Left cardiac atrium (tissue), 4 donors: ENCODE data around the gene MRPL20. TPM values are rescaled to one million over a fixed set of nuclear protein-coding genes. Genes with fewer than 3 reads are reported as not detected.
"Not testable (repeated sequence)": the region's sequence is repeated elsewhere in the genome, so short reads cannot be mapped to it uniquely, and the experiment has no call there.

Experiments used
- ATAC-seq, 2 donors: fragments of 200-7000 bp; cut with Tn5 transposase; one replicate each; pipeline ENCODE4 v1.9.1; 2020; ENCODE audit warnings: mild to moderate bottlenecking in 2 of 2, moderate library complexity in 2 of 2
- DNase-seq: peaks from one replicate; pipeline ENCODE4 v3.0.0-alpha.2; 2020
- intact Hi-C, 2 donors: fragments of 100-400 bp; cut with DNase I; formaldehyde crosslinking; loops; one replicate each; pipeline versions ENCODE4 v1.14.1 to v1.15.1; 2022 to 2023
- total RNA-seq, 2 donors: library from RNA; stranded (reverse); fragmentation: NEBNext Ultra II Directional; extraction: Animal tissue kit (Norgen Biotek cat#: 25700); gene quantifications; one replicate each; pipeline ENCODE4 v1.2.1, GENCODE V29; 2021
- donor health status: DM: no; HTN: yes; CAD: no.
- donor health status: DM: no; HTN: yes; CAD: no; lungs with severe emphysema.
- donor health status: DM: yes; HTN: yes; CAD: no.
- donor health status: Dilated cardiomyopathy.

The MRPL20 gene
- total RNA-seq, 2 donors from 2014 or later = 112 to 134 TPM

GRCh38 chr1:1373051-1373814 is 33.9 kb downstream of the MRPL20 start:
- DNase-seq (no peak), ATAC-seq (no peak)
- intact Hi-C loops = no loop called here

- intact Hi-C loops = no loop called here
- DNase-seq (peak; percentile 70), ATAC-seq (peak in 1 of 2 donors; percentile 16)
These were observed 35.1 kb downstream of the MRPL20 start for GRCh38 chr1:1371746-1372711.

- ATAC-seq (no peak), DNase-seq (no peak)
- intact Hi-C loops = no loop called here
These were observed 35.7 kb downstream of the MRPL20 start for GRCh38 chr1:1371364-1371745.

GRCh38 chr1:1370771-1371300 is 36.3 kb downstream of the MRPL20 start:
- DNase-seq (no peak), ATAC-seq (no peak)
- intact Hi-C loops = no loop called here

GRCh38 chr1:1370094-1370493 is 37.0 kb downstream of the MRPL20 start:
- ATAC-seq, intact Hi-C loops: not testable (repeated sequence)
- peak; percentile 8 for DNase-seq

GRCh38 chr1:1367315-1367714 is 39.8 kb downstream of the MRPL20 start:
- DNase-seq = no peak
- ATAC-seq = no peak
- intact Hi-C loops = no loop called here

- ATAC-seq = no peak
- DNase-seq = no peak
- intact Hi-C loops = no loop called here
These were observed 40.4 kb downstream of the MRPL20 start for GRCh38 chr1:1366699-1367066.

- intact Hi-C loops = no loop called here
- DNase-seq (no peak), ATAC-seq (no peak)
These were observed 41.0 kb downstream of the MRPL20 start for GRCh38 chr1:1365875-1366698.

- no peak for DNase-seq
- intact Hi-C loops = no loop called here
- ATAC-seq = no peak
These were observed 42.8 kb downstream of the MRPL20 start for GRCh38 chr1:1364266-1364665.

- DNase-seq (no peak), ATAC-seq (peak; percentile 4 to 13)
These were observed 45.1 kb downstream of the MRPL20 start for GRCh38 chr1:1361982-1362423.

GRCh38 chr1:1361233-1361981 is 45.7 kb downstream of the MRPL20 start:
- intact Hi-C loops = no loop called here
- DNase-seq = no peak
- ATAC-seq = no peak

More at GRCh38 chr1:1361982-1362423, 45.1 kb downstream of the MRPL20 start:
- intact Hi-C loops = no loop called here

GRCh38 chr1:1360506-1361169 is 46.5 kb downstream of the MRPL20 start:
- peak; percentile 38 to 68 for ATAC-seq
- DNase-seq = peak; percentile 76
- intact Hi-C loops = no loop called here

GRCh38 chr1:1359664-1360468 is 47.2 kb downstream of the MRPL20 start:
- DNase-seq (no peak), ATAC-seq (peak; percentile 4 to 47)
- intact Hi-C loops = no loop called here

- DNase-seq (no peak), ATAC-seq (peak in 1 of 2 donors; percentile 7)
- intact Hi-C loops = no loop called here
These were observed 47.8 kb downstream of the MRPL20 start for GRCh38 chr1:1359308-1359663.

- ATAC-seq = peak; percentile 68 to 69
- intact Hi-C loops = no loop called here
- DNase-seq = peak; percentile 82
These were observed 48.4 kb downstream of the MRPL20 start, which contains the start of gene MXRA8 for GRCh38 chr1:1358433-1359271. Gene MXRA8, minus strand, starts transcription at chr1:1358555. Its CDS starts 51 bp downstream, at chr1:1358504.

GRCh38 chr1:1357871-1358432 is 49.1 kb downstream of the MRPL20 start:
- ATAC-seq (peak in 1 of 2 donors; percentile 10), DNase-seq (no peak)
- intact Hi-C loops = no loop called here
